Measurements from ENCODE around the gene MACROH2A2.
A peak's percentile ranks its signal among the peaks of the same experiment; 100 is the strongest.
"Not testable (repeated sequence)": the region's sequence is repeated elsewhere in the genome, so short reads cannot be mapped to it uniquely, and the experiment has no call there.

Gene MACROH2A2

DNA sequence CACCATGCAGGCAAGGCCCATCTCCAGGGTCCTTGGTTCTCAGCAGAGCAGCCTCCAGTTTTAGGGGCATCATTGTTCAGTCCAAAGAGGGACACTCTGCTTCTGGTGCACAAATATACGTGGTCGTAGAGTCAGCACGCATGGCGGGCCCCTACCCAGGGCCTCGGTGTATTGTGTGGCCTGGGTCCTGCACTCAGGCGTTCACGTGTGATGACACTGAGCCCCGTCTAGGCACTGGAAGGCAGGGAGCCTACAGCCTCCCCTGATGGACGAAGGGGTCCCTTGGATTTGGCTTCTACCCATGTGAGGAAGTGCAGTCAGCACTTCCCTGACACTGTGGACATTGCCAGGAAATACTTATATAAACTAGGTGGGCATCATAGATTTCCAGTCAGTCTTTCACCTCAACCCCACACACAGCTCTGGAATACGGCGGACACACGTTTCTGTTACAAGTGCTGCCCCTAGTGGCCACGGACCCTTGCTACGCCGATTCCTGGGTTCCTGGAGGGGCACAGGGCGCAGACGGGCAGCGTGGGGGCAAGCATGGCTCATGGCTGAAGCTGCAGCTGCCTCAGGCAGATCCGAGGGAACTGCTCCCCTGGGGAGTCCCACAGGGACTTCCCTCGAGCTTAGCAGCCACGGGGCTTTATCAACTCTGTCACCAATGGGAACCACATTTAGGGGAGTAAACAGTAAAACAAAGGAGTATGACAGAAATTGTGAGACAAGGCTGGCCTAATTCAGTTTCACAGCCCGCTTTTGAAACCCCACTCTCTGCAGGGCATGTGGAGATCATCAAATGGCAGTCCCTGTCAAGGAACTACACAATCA lies 54.5 kb downstream of the MACROH2A2 start:
- peaks cover 9% of the 10 kb centered on the region for H3K36me3 Mint-ChIP-seq
- peak; percentile 68 for ATAC-seq
- no peak overlapping the region for H3K4me3 Mint-ChIP-seq
- peaks cover 6% of the 10 kb centered on the region for H3K4me1 Mint-ChIP-seq
- no peaks in the 10 kb centered on the region for H3K27me3 Mint-ChIP-seq
- peak overlapping the region; percentile 52 for H3K27ac Mint-ChIP-seq
- H3K9me3 Mint-ChIP-seq, result no peaks in the 10 kb centered on the region

DNA sequence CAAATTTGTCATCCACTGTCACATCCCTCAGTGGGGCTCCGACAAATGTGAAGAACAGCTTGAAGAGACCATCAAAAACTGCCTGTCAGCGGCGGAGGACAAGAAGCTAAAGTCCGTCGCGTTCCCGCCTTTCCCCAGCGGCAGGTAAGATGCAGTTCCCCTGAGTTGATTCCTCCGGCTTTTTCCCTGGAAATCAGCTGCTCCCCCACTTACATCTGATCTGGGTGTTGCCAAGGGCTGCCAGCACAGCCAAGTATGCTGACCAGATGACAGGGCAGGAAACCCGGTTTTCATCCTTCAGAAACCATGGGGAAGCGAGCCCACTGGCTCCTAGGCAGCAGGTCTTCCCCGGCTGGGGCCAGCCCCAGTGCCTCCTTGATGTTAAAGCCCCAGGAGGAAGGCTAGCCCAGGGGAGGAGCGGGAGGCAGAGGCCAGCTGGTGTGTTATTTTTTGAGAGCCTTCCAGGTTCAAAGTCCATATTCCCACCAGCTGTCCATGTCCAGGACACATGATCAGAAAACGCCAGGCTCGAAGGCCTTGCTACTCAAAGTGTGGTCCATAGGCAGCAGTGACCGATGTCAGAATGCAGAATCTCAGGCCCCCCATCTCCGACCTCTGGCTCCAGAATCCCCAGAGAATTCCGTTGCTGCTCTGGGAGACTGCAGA lies 56.6 kb downstream of the MACROH2A2 start:
- Mint-ChIP-seq H3K27me3 (no peaks in the 10 kb centered on the region), H3K27ac (no peak overlapping the region), H3K4me3 (no peak overlapping the region), H3K4me1 (peaks cover 6% of the 10 kb centered on the region), H3K36me3 (peaks cover 25% of the 10 kb centered on the region), H3K9me3 (no peaks in the 10 kb centered on the region)
- ATAC-seq, result no peak

GRCh38 chr10:70111496-70111895 lies 58.9 kb downstream of the MACROH2A2 start:
- H3K4me3 Mint-ChIP-seq, result no peak overlapping the region
- H3K9me3 Mint-ChIP-seq, result no peaks in the 10 kb centered on the region
- H3K27me3 Mint-ChIP-seq, result no peaks in the 10 kb centered on the region
- no peak for ATAC-seq
- H3K4me1 Mint-ChIP-seq, result peaks cover 12% of the 10 kb centered on the region
- peaks cover 30% of the 10 kb centered on the region for H3K36me3 Mint-ChIP-seq
- no peak overlapping the region for H3K27ac Mint-ChIP-seq

- ATAC-seq, result no peak
- no peaks in the 10 kb centered on the region for H3K27me3 Mint-ChIP-seq
- no peak overlapping the region for H3K4me3 Mint-ChIP-seq
- no peaks in the 10 kb centered on the region for H3K9me3 Mint-ChIP-seq
- H3K36me3 Mint-ChIP-seq, result peaks cover 31% of the 10 kb centered on the region
- H3K4me1 Mint-ChIP-seq, result peaks cover 13% of the 10 kb centered on the region
- no peak overlapping the region for H3K27ac Mint-ChIP-seq
Observed at GRCh38 chr10:70112071-70112470, 59.4 kb downstream of the MACROH2A2 start.

DNA sequence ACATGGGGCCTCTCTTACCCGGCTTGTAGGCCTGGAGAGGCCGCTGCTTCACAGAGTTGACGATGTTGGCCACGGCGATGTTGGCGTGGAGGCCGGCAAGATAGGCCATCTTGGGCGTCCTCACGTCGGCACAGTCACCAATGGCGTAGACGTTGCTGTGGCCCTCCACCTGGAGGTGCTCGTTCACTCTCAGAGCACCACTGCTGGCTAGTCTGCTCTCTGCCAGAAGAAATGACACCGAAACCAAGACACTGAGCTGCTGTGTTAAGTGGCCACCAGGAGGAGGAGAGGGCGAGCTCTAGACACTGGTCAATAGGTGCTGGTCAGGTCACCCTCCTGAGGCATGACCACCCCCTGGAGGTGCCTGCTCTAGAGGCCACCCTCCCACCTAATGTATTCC lies 62.3 kb downstream of the MACROH2A2 start:
- peaks cover 36% of the 10 kb centered on the region for H3K36me3 Mint-ChIP-seq
- no peak for ATAC-seq
- H3K4me1 Mint-ChIP-seq, result peaks cover 6% of the 10 kb centered on the region
- H3K4me3 Mint-ChIP-seq, result no peak overlapping the region
- H3K27ac Mint-ChIP-seq, result no peak overlapping the region
- no peaks in the 10 kb centered on the region for H3K27me3 Mint-ChIP-seq
- H3K9me3 Mint-ChIP-seq, result no peaks in the 10 kb centered on the region

- H3K27me3 Mint-ChIP-seq, result no peaks in the 10 kb centered on the region
- no peak overlapping the region for H3K4me3 Mint-ChIP-seq
- peak; percentile 58 for ATAC-seq
- peaks cover 6% of the 10 kb centered on the region for H3K4me1 Mint-ChIP-seq
- H3K27ac Mint-ChIP-seq, result no peak overlapping the region
- peaks cover 46% of the 10 kb centered on the region for H3K36me3 Mint-ChIP-seq
- H3K9me3 Mint-ChIP-seq, result no peaks in the 10 kb centered on the region
Observed at GRCh38 chr10:70115948-70116682, 63.5 kb downstream of the MACROH2A2 start.

- ATAC-seq, result peak; percentile 19
- Mint-ChIP-seq H3K27me3 (no peaks in the 10 kb centered on the region), H3K9me3 (no peaks in the 10 kb centered on the region), H3K27ac (no peak overlapping the region), H3K4me3 (no peak overlapping the region), H3K4me1 (peaks cover 6% of the 10 kb centered on the region), H3K36me3 (peaks cover 36% of the 10 kb centered on the region)
Observed at GRCh38 chr10:70117646-70118045, 65.0 kb downstream of the MACROH2A2 start.

DNA sequence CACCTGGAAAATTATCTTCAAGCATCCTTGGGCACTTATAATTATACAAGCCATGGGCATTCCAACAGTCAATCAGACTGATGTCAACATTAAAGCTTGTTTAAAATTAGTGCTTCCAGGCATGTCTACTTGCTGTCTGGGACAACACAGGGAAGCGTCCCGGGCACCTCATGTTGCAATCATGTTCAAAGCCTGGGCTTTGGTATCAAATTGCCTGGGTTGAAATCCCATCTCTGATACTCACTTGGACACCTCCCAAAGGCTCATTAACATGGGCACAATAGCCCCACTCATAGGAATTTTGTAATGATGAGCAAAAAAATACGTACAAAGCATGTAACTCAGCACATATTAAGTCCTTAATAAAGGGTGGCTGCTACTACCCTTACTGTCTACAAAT lies 65.5 kb downstream of the MACROH2A2 start:
- H3K4me3 Mint-ChIP-seq, result no peak overlapping the region
- peaks cover 6% of the 10 kb centered on the region for H3K4me1 Mint-ChIP-seq
- no peaks in the 10 kb centered on the region for H3K27me3 Mint-ChIP-seq
- no peak for ATAC-seq
- H3K36me3 Mint-ChIP-seq, result peaks cover 33% of the 10 kb centered on the region
- H3K9me3 Mint-ChIP-seq, result no peaks in the 10 kb centered on the region
- H3K27ac Mint-ChIP-seq, result no peak overlapping the region

DNA sequence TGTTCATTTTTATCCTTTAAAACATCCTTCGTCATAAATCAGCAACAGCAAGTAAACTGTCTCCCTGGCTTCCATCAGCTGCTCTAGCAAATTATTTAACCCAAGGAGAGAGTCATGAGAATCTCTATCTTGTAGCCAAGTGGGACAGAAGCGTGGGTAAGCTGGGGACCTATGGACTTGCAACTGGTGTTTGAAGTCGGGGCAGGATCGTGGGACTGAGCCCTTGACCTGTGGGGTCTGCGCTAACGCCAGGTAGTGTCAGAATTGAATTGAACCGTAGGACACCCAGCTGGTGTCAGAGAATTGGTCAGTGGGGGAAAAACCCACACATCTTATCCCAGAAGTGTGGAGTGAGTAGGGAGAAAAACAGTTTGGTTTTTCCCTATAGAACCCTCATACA lies 66.6 kb downstream of the MACROH2A2 start:
- Mint-ChIP-seq H3K4me1 (peaks cover 6% of the 10 kb centered on the region), H3K36me3 (peaks cover 26% of the 10 kb centered on the region), H3K27me3 (no peaks in the 10 kb centered on the region), H3K9me3 (no peaks in the 10 kb centered on the region), H3K4me3 (no peak overlapping the region), H3K27ac (no peak overlapping the region)
- no peak for ATAC-seq

DNA sequence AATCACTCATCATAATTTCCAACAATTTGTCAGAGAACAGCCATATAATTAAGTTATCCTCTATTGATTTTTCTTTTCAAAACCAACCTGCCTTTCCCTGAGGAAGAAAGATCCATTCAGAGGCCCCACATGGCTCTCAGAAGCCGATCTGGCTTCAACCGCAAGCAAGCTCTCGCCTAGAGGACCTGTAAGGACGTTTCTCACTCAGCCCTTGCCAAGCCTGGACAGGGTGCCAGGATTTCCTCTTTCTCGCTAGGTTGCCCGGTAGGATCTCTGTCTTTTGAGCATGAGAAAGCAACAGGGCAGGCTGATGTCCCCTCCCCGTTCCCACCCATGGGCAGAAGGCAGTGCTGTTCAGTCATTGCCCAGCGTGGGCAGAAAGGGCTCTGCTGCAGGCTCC lies 67.0 kb downstream of the MACROH2A2 start:
- no peaks in the 10 kb centered on the region for H3K9me3 Mint-ChIP-seq
- H3K27me3 Mint-ChIP-seq, result no peaks in the 10 kb centered on the region
- H3K4me1 Mint-ChIP-seq, result peaks cover 6% of the 10 kb centered on the region
- H3K36me3 Mint-ChIP-seq, result peaks cover 22% of the 10 kb centered on the region
- no peak overlapping the region for H3K4me3 Mint-ChIP-seq
- ATAC-seq, result no peak
- no peak overlapping the region for H3K27ac Mint-ChIP-seq

GRCh38 chr10:70120417-70120816 lies 67.8 kb downstream of the MACROH2A2 start:
- no peak for ATAC-seq

GRCh38 chr10:70121281-70121949 lies 68.8 kb downstream of the MACROH2A2 start:
- H3K36me3 Mint-ChIP-seq, result peaks cover 21% of the 10 kb centered on the region
- H3K27me3 Mint-ChIP-seq, result no peaks in the 10 kb centered on the region
- no peak overlapping the region for H3K27ac Mint-ChIP-seq
- H3K4me3 Mint-ChIP-seq, result no peak overlapping the region
- no peaks in the 10 kb centered on the region for H3K9me3 Mint-ChIP-seq
- H3K4me1 Mint-ChIP-seq, result peaks cover 8% of the 10 kb centered on the region
- no peak for ATAC-seq

More at GRCh38 chr10:70120417-70120816, 67.8 kb downstream of the MACROH2A2 start:
- no peaks in the 10 kb centered on the region for H3K27me3 Mint-ChIP-seq
- H3K36me3 Mint-ChIP-seq, result peaks cover 21% of the 10 kb centered on the region
- H3K27ac Mint-ChIP-seq, result no peak overlapping the region
- no peak overlapping the region for H3K4me3 Mint-ChIP-seq
- H3K9me3 Mint-ChIP-seq, result no peaks in the 10 kb centered on the region
- H3K4me1 Mint-ChIP-seq, result peaks cover 6% of the 10 kb centered on the region

DNA sequence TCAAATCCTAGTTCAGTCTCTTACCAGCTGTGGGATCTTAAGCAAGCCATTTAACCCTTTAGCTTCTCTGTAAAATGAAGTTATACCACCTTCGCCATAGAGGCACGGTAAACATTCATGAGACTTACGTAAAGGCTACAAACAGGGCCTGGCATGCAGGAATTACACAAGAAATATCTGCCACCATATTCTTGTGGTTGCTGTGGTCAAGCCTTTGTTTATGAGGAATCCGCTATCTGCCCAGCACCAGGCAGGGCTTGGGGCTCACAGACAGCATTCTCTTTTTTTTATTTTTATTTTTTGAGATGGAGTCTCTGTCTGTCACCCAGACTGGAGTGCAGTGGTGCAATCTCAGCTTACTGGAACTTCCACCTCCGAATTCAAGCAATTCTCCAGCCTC lies 70.1 kb downstream of the MACROH2A2 start:
- H3K27me3 Mint-ChIP-seq, result no peaks in the 10 kb centered on the region
- peaks cover 15% of the 10 kb centered on the region for H3K36me3 Mint-ChIP-seq
- no peak overlapping the region for H3K4me3 Mint-ChIP-seq
- ATAC-seq, result no peak
- no peaks in the 10 kb centered on the region for H3K9me3 Mint-ChIP-seq
- no peak overlapping the region for H3K27ac Mint-ChIP-seq
- H3K4me1 Mint-ChIP-seq, result peaks cover 9% of the 10 kb centered on the region

- H3K36me3 Mint-ChIP-seq, result peaks cover 15% of the 10 kb centered on the region
- not testable (repeated sequence) for H3K27ac Mint-ChIP-seq, H3K27me3 Mint-ChIP-seq, H3K9me3 Mint-ChIP-seq, ATAC-seq, H3K4me3 Mint-ChIP-seq, H3K4me1 Mint-ChIP-seq
Observed at GRCh38 chr10:70123166-70123565, 70.5 kb downstream of the MACROH2A2 start.

DNA sequence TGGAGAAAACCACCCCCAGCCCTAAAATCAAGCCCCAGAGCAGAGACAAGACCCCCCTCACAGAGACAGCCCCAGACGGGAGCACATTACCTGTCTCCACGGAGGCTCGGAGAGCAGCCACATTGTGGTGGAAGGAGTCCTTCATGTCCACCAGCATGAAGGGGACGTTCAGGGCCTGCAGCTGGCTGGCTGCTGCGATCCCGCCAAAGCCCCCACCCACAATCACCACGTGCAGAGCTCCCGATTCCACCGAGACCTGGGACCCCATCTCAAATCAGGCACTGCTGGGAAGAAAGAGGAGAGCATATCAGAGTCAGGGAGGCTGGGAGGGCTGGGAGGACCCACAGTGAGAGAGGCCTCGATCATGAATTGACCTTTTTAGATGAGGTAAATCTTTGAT lies 71.2 kb downstream of the MACROH2A2 start:
- no peak overlapping the region for H3K27ac Mint-ChIP-seq
- no peaks in the 10 kb centered on the region for H3K27me3 Mint-ChIP-seq
- peaks cover 15% of the 10 kb centered on the region for H3K36me3 Mint-ChIP-seq
- ATAC-seq, result no peak
- H3K4me3 Mint-ChIP-seq, result no peak overlapping the region
- peaks cover 9% of the 10 kb centered on the region for H3K4me1 Mint-ChIP-seq
- no peaks in the 10 kb centered on the region for H3K9me3 Mint-ChIP-seq
